Brain microvascular endothelial cell (primary cell): ENCODE results near the gene USP7.

Source experiments
- DNase-seq: peaks from one replicate; pipeline ENCODE4 v3.0.0-alpha.2; 2020
- H3K27ac ChIP-seq: fragments of 250-450 bp; sonication (Bioruptor Pico); 2 replicates; pipeline ENCODE4 v1.5.1; 2020; ENCODE audit warnings: mild to moderate bottlenecking, moderate library complexity
- H3K27me3 ChIP-seq: fragments of 250-450 bp; sonication (Bioruptor Pico); replicated peaks from 2 replicates; pipeline ENCODE4 v1.5.1; 2020; ENCODE audit warnings: mild to moderate bottlenecking
- H3K36me3 ChIP-seq: fragments of 250-450 bp; sonication (Bioruptor Pico); replicated peaks from 2 replicates; pipeline ENCODE4 v1.5.1; 2020; ENCODE audit warnings: mild to moderate bottlenecking
- H3K4me3 ChIP-seq: 2 replicates; pipeline ENCODE4 v1.5.1; 2011; ENCODE audit warnings: low read depth, mild to moderate bottlenecking, control low read depth, low read length, moderate library complexity
- CTCF ChIP-seq: IDR thresholded peaks from 2 replicates; pipeline ENCODE4 v1.5.1; 2011; ENCODE audit warnings: low read depth, mild to moderate bottlenecking, moderate library complexity, low read length, control low read depth, inconsistent platforms; ENCODE audit errors: missing control alignments
- in situ Hi-C: cut with HindIII; loops from 2 replicates; pipeline ENCODE4 v1.10.0; 2017; ENCODE audit warnings: low sequenced_read_pairs, low pct_ligation_motif_present

Gene USP7

GRCh38 chr16:8887952-8888560 lies 75.7 kb downstream of the USP7 start:
- peak; percentile 48 for DNase-seq
- H3K4me3 ChIP-seq: no peak overlapping the region
- no peak for TF ChIP-seq CTCF
- H3K27ac ChIP-seq: no peak overlapping the region
- in situ Hi-C loops: no loop called here
- peaks cover 21% of the 10 kb centered on the region for H3K36me3 ChIP-seq
- H3K27me3 ChIP-seq: no peaks in the 10 kb centered on the region

DNA sequence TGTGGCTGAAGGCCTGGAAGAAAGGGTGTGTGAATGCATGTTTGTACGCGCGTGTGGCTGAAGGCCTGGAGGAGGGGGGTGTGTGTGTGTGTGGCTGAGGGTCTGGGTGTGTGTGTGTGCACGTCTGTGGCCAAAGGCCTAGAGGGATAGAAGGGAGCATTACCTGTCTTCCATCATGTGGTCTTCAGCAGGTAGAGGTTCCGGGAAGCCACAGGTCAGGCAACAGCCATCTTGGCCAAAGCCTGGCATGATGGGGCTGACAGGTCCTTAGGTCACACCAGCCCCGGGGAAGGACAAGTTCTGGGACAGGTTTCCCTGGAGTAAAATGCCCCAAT lies 76.3 kb downstream of the USP7 start:
- Histone ChIP-seq H3K27me3 (no peaks in the 10 kb centered on the region), H3K4me3 (no peak overlapping the region), H3K36me3 (peaks cover 20% of the 10 kb centered on the region), H3K27ac (no peak overlapping the region)
- DNase-seq: no peak
- in situ Hi-C loops: no loop called here
- TF ChIP-seq CTCF: no peak

- no peak overlapping the region for H3K4me3 ChIP-seq
- H3K36me3 ChIP-seq: peaks cover 15% of the 10 kb centered on the region
- H3K27me3 ChIP-seq: no peaks in the 10 kb centered on the region
- TF ChIP-seq CTCF: no peak
- in situ Hi-C loops: no loop called here
- DNase-seq: no peak
- H3K27ac ChIP-seq: no peak overlapping the region
Observed at GRCh38 chr16:8886593-8887430, 76.9 kb downstream of the USP7 start.

- H3K27me3 ChIP-seq: no peaks in the 10 kb centered on the region
- in situ Hi-C loops: no loop called here
- DNase-seq: no peak
- peaks cover 7% of the 10 kb centered on the region for H3K36me3 ChIP-seq
- no peak overlapping the region for H3K27ac ChIP-seq
- TF ChIP-seq CTCF: peak; percentile 30
- H3K4me3 ChIP-seq: no peak overlapping the region
Observed at GRCh38 chr16:8885674-8886592, 77.8 kb downstream of the USP7 start.

DNA sequence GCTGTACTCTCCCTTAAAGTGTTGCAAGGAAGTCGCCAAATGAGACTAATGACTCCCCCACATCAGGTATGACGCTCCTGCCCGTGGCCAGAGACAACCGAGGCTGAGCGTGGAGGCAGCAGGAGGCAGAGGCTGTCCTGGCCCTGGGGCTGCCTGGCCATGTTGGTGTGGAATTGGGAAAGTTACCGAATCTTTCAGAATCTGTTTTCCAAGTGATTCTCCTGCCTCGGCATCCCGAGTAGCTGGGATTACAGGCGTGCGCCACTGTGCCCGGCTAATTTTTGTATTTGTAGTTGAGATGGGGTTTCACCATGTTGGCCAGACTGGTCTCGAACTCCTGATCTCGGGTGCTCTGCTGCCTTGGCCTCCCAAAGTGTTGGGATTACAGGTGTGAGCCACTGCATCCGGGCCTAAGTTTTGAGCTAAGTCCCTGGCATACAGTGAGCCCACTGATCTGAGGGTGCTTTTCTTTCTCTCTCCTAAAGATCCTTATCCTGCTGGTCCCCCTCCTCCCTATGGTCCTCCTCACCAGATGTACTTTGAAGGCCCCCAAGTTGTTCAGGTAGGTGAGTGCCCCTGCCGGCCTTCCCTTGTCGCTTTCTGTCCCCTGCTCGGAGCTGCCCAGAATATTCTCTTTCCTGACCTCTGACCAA lies 80.9 kb downstream of the USP7 start:
- TF ChIP-seq CTCF: no peak
- in situ Hi-C loops: no loop called here
- Histone ChIP-seq H3K4me3 (no peak overlapping the region), H3K36me3 (peaks cover 3% of the 10 kb centered on the region), H3K27me3 (no peaks in the 10 kb centered on the region), H3K27ac (no peak overlapping the region)
- DNase-seq: no peak
